HFFc6 (cell line): ENCODE data around the gene STAP2. TPM values are rescaled to one million over a fixed set of nuclear protein-coding genes. Genes with fewer than 3 reads are reported as not detected.

Experiments
- DNase-seq: peaks from one replicate; pipeline ENCODE4 v3.0.0-alpha.2; 2018
- H3K27ac Mint-ChIP-seq: 2 replicates; pipeline ENCODE4 v1.8.0; 2020; ENCODE audit warnings: mild to moderate bottlenecking, mixed read lengths
- H3K27me3 Mint-ChIP-seq: 2 replicates; pipeline ENCODE4 v1.8.0; 2021; ENCODE audit warnings: mild to moderate bottlenecking, moderate library complexity, mixed read lengths; ENCODE audit not compliant: insufficient read depth
- H3K36me3 Mint-ChIP-seq: 2 replicates; pipeline ENCODE4 v1.8.0; 2021; ENCODE audit warnings: low read depth, mixed read lengths
- H3K4me1 Mint-ChIP-seq: 2 replicates; pipeline ENCODE4 v1.8.0; 2020; ENCODE audit warnings: low read depth, mixed read lengths
- H3K4me3 Mint-ChIP-seq: 2 replicates; pipeline ENCODE4 v1.8.0; 2020; ENCODE audit warnings: mild to moderate bottlenecking, moderate library complexity, mixed read lengths
- H3K9me3 Mint-ChIP-seq: 2 replicates; pipeline ENCODE4 v1.8.0; 2020; ENCODE audit warnings: mild to moderate bottlenecking, mixed read lengths
- CTCF ChIP-seq: fragments of 200-600 bp; sonication (generic); IDR thresholded peaks from 2 replicates; pipeline ENCODE4 v1.5.0; 2021; ENCODE audit warnings: antibody characterized with exemption, mild to moderate bottlenecking
- total RNA-seq, 6 experiments: library from RNA; stranded (reverse); fragmentation: NEBNext Ultra II Directional; extraction: Animal tissue kit (Norgen Biotek cat#: 25700); gene quantifications; 2 replicates in 1 of 6; 3 replicates in 5 of 6; pipeline ENCODE4 v1.2.3, GENCODE V29; 2021

Gene STAP2
- total RNA-seq, 6 experiments from 2014 or later: 0.24 to 2.7 (median 1.9) TPM

GRCh38 chr19:4379383-4380253, 41.0 kb upstream of the STAP2 start:
- no peak for TF ChIP-seq CTCF
- Mint-ChIP-seq H3K36me3 (no peaks in the 10 kb centered on the region), H3K27me3 (peaks cover 1% of the 10 kb centered on the region; the same call in 1 of the 2 replicates), H3K4me1 (peaks cover 44% of the 10 kb centered on the region), H3K9me3 (no peaks in the 10 kb centered on the region), H3K27ac (peak overlapping the region; percentile 51; the same call in 1 of the 2 replicates), H3K4me3 (no peak overlapping the region)
- DNase-seq: no peak

DNA sequence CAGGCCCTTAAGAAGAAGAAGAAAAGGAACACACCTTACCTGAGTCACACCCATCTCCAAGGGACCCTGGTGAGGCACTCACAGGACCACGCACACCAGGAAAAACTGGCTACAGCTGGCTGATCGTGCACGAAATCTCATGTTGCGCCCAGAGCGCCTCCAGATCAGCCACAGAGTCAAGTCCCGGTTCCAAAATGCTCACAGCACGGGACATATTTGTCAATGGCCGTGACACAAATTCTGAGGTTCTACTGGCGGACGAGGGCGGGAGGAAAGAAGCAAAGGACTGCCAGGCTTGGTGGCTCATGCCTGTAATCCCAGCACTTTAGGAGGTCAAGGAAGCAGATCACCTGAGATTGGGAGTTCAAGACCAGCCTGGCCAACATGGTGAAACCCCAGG, 40.3 kb upstream of the STAP2 start:
- Mint-ChIP-seq H3K27ac (no peak overlapping the region), H3K36me3 (no peaks in the 10 kb centered on the region), H3K27me3 (peaks cover 1% of the 10 kb centered on the region; the same call in 1 of the 2 replicates), H3K4me1 (peaks cover 50% of the 10 kb centered on the region), H3K9me3 (no peaks in the 10 kb centered on the region), H3K4me3 (no peak overlapping the region)
- TF ChIP-seq CTCF: no peak
- no peak for DNase-seq

DNA sequence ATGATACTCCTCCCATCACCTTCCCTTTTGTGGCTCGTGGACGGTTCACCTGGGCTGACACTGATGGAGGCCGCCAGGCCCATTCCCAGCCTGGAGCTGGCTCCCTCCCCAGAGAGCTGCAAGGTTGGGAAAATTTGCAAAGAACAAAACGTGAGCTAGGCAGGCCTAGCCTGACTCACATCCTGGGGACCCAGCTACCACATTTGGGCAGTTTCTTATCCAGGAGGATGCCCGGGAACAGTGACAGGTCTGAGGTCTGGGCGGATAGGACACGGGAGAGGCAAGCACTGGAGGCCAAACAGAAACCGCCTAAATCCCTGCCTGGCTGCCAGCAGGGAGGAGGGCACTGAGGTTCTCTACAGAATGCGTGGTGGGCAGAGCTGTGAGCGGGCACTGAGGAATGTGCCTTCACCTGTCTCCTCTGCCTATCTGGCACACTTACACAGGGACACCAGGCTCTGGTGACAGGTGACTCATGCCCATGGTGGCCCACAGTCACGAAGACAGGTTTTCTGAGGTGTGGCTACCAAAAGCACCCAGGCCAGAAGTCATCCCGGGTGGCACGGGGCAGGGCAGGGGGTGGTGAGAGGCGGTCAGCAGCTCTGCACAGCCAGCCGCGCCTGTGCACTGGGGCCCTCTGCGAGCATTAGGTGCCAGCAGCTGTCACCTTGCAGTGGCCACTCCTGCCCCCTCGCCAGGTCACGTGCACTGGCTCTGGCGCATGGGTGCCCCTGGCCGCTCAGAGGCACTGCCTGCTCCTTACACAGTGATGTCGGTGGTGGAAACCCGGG, 38.6 kb upstream of the STAP2 start:
- peak overlapping the region; percentile 98 for H3K27ac Mint-ChIP-seq
- no peaks in the 10 kb centered on the region for H3K9me3 Mint-ChIP-seq
- H3K4me1 Mint-ChIP-seq: peaks cover 65% of the 10 kb centered on the region
- DNase-seq: peak; percentile 19
- H3K4me3 Mint-ChIP-seq: peak overlapping the region; percentile 64
- H3K27me3 Mint-ChIP-seq: peaks cover 1% of the 10 kb centered on the region; the same call in 1 of the 2 replicates
- no peak for TF ChIP-seq CTCF
- H3K36me3 Mint-ChIP-seq: no peaks in the 10 kb centered on the region

DNA sequence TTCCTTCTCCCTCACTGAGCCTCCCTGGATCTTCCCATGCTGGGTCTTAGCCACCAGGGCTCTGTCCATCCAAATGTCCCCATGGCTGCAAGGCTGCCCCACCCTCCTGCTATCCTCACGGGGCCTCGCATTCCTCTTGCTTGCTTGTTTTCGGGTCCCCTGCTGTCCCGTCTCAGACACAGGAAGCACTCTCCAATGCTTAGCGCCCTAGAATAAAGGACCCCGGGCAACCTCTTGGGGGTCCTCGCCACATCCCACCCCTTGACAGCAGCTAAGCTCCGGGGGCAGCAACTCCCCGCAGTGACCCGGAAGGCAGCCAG, 38.0 kb upstream of the STAP2 start:
- Mint-ChIP-seq H3K27ac (peak overlapping the region; percentile 98), H3K4me3 (peak overlapping the region; percentile 64), H3K36me3 (no peaks in the 10 kb centered on the region), H3K27me3 (peaks cover 1% of the 10 kb centered on the region; the same call in 1 of the 2 replicates), H3K9me3 (no peaks in the 10 kb centered on the region), H3K4me1 (peaks cover 65% of the 10 kb centered on the region)
- no peak for TF ChIP-seq CTCF
- no peak for DNase-seq

- Mint-ChIP-seq H3K9me3 (no peaks in the 10 kb centered on the region), H3K4me1 (peaks cover 65% of the 10 kb centered on the region), H3K27me3 (peaks cover 1% of the 10 kb centered on the region; the same call in 1 of the 2 replicates), H3K27ac (peak overlapping the region; percentile 98), H3K36me3 (no peaks in the 10 kb centered on the region), H3K4me3 (peak overlapping the region; percentile 64)
- TF ChIP-seq CTCF: 0 out of 2 replicates have a peak, but pooled peaks have one; percentile 34
- no peak for DNase-seq
Measured at GRCh38 chr19:4376028-4376670, 37.5 kb upstream of the STAP2 start.
